GM04503 (cell line): ENCODE data around the gene ST6GALNAC1.

ENCODE experiments used
- DNase-seq: peaks from one replicate; pipeline ENCODE4 v3.0.0-alpha.2; 2012; ENCODE audit warnings: low read depth

Gene ST6GALNAC1

GRCh38 chr17:76643553-76644148 lies at the start of gene ST6GALNAC1:
Gene ST6GALNAC1 (minus strand): TSS chr17:76643757. CDS start chr17:76643638, 119 bp downstream.
- DNase-seq = no peak

- no peak for DNase-seq
These were observed 48.0 kb upstream of the ST6GALNAC1 start for GRCh38 chr17:76691379-76692191.

GRCh38 chr17:76690596-76691280 lies 47.2 kb upstream of the ST6GALNAC1 start:
- DNase-seq = no peak

- DNase-seq = no peak
These were observed 46.3 kb upstream of the ST6GALNAC1 start for GRCh38 chr17:76689859-76690258.

- no peak for DNase-seq
These were observed 44.6 kb upstream of the ST6GALNAC1 start for GRCh38 chr17:76688165-76688622.

GRCh38 chr17:76687298-76688164 lies 44.0 kb upstream of the ST6GALNAC1 start:
- no peak for DNase-seq

- no peak for DNase-seq
These were observed 43.2 kb upstream of the ST6GALNAC1 start for GRCh38 chr17:76686538-76687297.

- DNase-seq = no peak
These were observed 42.3 kb upstream of the ST6GALNAC1 start for GRCh38 chr17:76685846-76686245.

- no peak for DNase-seq
These were observed 41.8 kb upstream of the ST6GALNAC1 start for GRCh38 chr17:76685366-76685765.

GRCh38 chr17:76684756-76685155 lies 41.2 kb upstream of the ST6GALNAC1 start:
- DNase-seq = no peak

- DNase-seq = no peak
These were observed 40.6 kb upstream of the ST6GALNAC1 start for GRCh38 chr17:76683921-76684745.

- no peak for DNase-seq
These were observed 39.6 kb upstream of the ST6GALNAC1 start for GRCh38 chr17:76683011-76683755.

GRCh38 chr17:76682296-76682695 lies 38.7 kb upstream of the ST6GALNAC1 start:
- DNase-seq = no peak

GRCh38 chr17:76681222-76682137 lies 37.9 kb upstream of the ST6GALNAC1 start:
- no peak for DNase-seq

GRCh38 chr17:76679239-76679638 lies 35.7 kb upstream of the ST6GALNAC1 start:
- DNase-seq = no peak

- DNase-seq = no peak
These were observed 34.8 kb upstream of the ST6GALNAC1 start for GRCh38 chr17:76678330-76678729.

GRCh38 chr17:76677406-76677805 lies 33.8 kb upstream of the ST6GALNAC1 start:
- DNase-seq = no peak

GRCh38 chr17:76676629-76677028 lies 33.1 kb upstream of the ST6GALNAC1 start:
- DNase-seq = no peak
